Calu3 (cell line): ENCODE results near the gene SHFL. TPM values are rescaled to one million over a fixed set of nuclear protein-coding genes. Genes with fewer than 3 reads are reported as not detected.

Experiments used
- BruUV-seq: library from RNA; stranded (reverse); fragments of 400-500 nt; replicated peaks from 2 replicates; lab custom pipeline; 2021; lab: Mats Ljungman, UMichigan
- CTCF ChIA-PET: fragments of 300-600 bp; sonication (Branson Sonifier 250); formaldehyde crosslinking; loops from one replicate; lab custom pipeline; 2022; ENCODE audit warnings: antibody characterized with exemption; lab: Charles Lee
- DNase-seq: peaks from one replicate; pipeline ENCODE4 v3.0.0; 2022
- H3K27ac Mint-ChIP-seq: one replicate; pipeline ENCODE4 v1.8.0; 2022; ENCODE audit warnings: mixed read lengths; ENCODE audit not compliant: unreplicated experiment
- H3K27me3 Mint-ChIP-seq: one replicate; pipeline ENCODE4 v1.8.0; 2022; ENCODE audit warnings: mixed read lengths; ENCODE audit not compliant: unreplicated experiment
- H3K36me3 Mint-ChIP-seq: one replicate; pipeline ENCODE4 v1.8.0; 2022; ENCODE audit warnings: mild to moderate bottlenecking, moderate library complexity, mixed read lengths; ENCODE audit not compliant: insufficient read depth, unreplicated experiment
- H3K4me1 Mint-ChIP-seq: one replicate; pipeline ENCODE4 v1.8.0; 2022; ENCODE audit warnings: mild to moderate bottlenecking, low read depth, mixed read lengths; ENCODE audit not compliant: unreplicated experiment
- H3K4me3 Mint-ChIP-seq: one replicate; pipeline ENCODE4 v1.8.0; 2022; ENCODE audit warnings: mild to moderate bottlenecking, low read depth, moderate library complexity, mixed read lengths; ENCODE audit not compliant: unreplicated experiment
- H3K9me3 Mint-ChIP-seq: one replicate; pipeline ENCODE4 v1.8.0; 2022; ENCODE audit warnings: low read depth, mixed read lengths; ENCODE audit not compliant: unreplicated experiment
- CTCF ChIP-seq: fragments of 200-600 bp; IDR thresholded peaks from one replicate; pipeline ENCODE4 v1.8.0; 2022; ENCODE audit warnings: antibody characterized with exemption; ENCODE audit not compliant: unreplicated experiment
- intact Hi-C: fragments of 100-400 bp; cut with micrococcal nuclease; formaldehyde crosslinking; loops from one replicate; pipeline ENCODE4 v1.10.0; 2022; ENCODE audit not compliant: unreplicated experiment
- total RNA-seq: library from RNA; stranded (reverse); gene quantifications from 2 replicates; pipeline ENCODE4 v1.2.3, GENCODE V29; 2022

SHFL gene
- total RNA-seq, 1 experiment from 2014 or later, result 37.3 TPM

GRCh38 chr19:10133596-10133995, 47.5 kb downstream of the SHFL start:
- Mint-ChIP-seq H3K9me3 (no peaks in the 10 kb centered on the region), H3K4me3 (no peak overlapping the region), H3K36me3 (peaks cover 11% of the 10 kb centered on the region), H3K4me1 (no peaks in the 10 kb centered on the region), H3K27me3 (no peaks in the 10 kb centered on the region), H3K27ac (no peak overlapping the region)
- CTCF ChIA-PET, result interaction anchor here (0.6 kb wide), 1 partner anchor 1063 kb away, joined by 4 read pairs; no protein-coding TSS in a partner anchor
- DNase-seq, result no peak
- BruUV-seq, result no TSS peak
- intact Hi-C loops, result no loop called here
- TF ChIP-seq CTCF, result no peak

GRCh38 chr19:10134040-10134439, 47.9 kb downstream of the SHFL start:
- BruUV-seq, result no TSS peak
- Mint-ChIP-seq H3K4me1 (no peaks in the 10 kb centered on the region), H3K36me3 (peaks cover 13% of the 10 kb centered on the region), H3K9me3 (no peaks in the 10 kb centered on the region), H3K4me3 (no peak overlapping the region), H3K27me3 (no peaks in the 10 kb centered on the region), H3K27ac (no peak overlapping the region)
- TF ChIP-seq CTCF, result no peak
- intact Hi-C loops, result no loop called here
- no peak for DNase-seq
- CTCF ChIA-PET, result no interaction called here

DNA sequence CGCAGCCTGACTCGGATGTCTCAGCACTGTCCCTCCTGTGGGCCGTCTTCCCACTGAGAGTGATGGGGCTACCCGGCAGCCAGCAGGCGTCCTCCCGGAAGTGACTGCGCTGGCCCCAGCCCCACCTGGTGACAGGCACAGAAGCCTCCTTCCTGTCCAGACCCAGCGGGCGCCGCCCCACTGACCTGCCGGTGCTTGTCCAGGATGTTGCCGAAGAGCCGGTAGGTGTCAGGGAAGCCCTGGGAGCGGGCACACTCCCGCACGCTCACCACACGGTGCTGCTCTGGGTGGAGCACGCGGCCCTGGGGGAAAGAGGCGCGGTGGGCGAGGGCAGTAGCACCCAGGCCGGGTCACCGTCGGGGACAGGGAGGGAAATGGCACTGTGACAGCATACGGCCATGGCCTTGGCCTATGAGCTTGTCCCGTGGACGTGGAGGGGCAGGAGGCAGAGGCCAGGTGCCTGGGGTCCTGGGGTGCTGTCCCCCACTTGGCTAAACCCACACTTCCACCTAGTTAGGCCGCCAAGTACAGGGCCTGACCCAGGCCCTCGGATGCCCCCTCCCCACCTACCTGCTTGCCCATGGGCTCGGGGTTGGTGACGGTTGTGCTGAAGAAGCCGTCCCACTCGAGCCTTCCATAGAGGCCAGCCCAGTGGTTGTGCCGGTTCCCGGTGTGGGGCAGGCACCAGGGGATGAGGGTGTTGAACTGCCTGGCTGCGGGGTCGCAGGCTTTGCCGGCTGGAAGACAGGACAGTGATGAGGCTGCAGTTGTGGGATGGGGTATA, 49.6 kb downstream of the SHFL start:
- no peak for TF ChIP-seq CTCF
- CTCF ChIA-PET, result no interaction called here
- Mint-ChIP-seq H3K4me3 (no peak overlapping the region), H3K27me3 (no peaks in the 10 kb centered on the region), H3K27ac (no peak overlapping the region), H3K9me3 (no peaks in the 10 kb centered on the region), H3K36me3 (peaks cover 18% of the 10 kb centered on the region), H3K4me1 (no peaks in the 10 kb centered on the region)
- DNase-seq, result no peak
- BruUV-seq, result no TSS peak
- intact Hi-C loops, result no loop called here

- H3K36me3 Mint-ChIP-seq, result peaks cover 18% of the 10 kb centered on the region
- H3K4me1 Mint-ChIP-seq, result no peaks in the 10 kb centered on the region
- CTCF ChIA-PET, result no interaction called here
- H3K9me3 Mint-ChIP-seq, result no peaks in the 10 kb centered on the region
- no peaks in the 10 kb centered on the region for H3K27me3 Mint-ChIP-seq
- H3K4me3 Mint-ChIP-seq, result no peak overlapping the region
- intact Hi-C loops, result no loop called here
- H3K27ac Mint-ChIP-seq, result no peak overlapping the region
- no peak for TF ChIP-seq CTCF
- DNase-seq, result no peak
- BruUV-seq, result no TSS peak
Measured at GRCh38 chr19:10136936-10137335, 50.8 kb downstream of the SHFL start.
